SW 1271 (cell line): ENCODE data around the gene VPS16.

Source experiments
- DNase-seq, 2 experiments: peaks; one replicate each; lab custom pipeline; 2025; lab: John Stamatoyannopoulos, UW

The VPS16 gene

GRCh38 chr20:2900845-2901592 is 60.5 kb downstream of the VPS16 start:
- no peak for DNase-seq

- no peak for DNase-seq
These were observed 61.7 kb downstream of the VPS16 start for GRCh38 chr20:2902291-2902690.

- no peak for DNase-seq
These were observed 62.3 kb downstream of the VPS16 start for GRCh38 chr20:2902818-2903217.

GRCh38 chr20:2903686-2904085 is 63.1 kb downstream of the VPS16 start:
- no peak for DNase-seq

- no peak for DNase-seq
These were observed 67.0 kb downstream of the VPS16 start for GRCh38 chr20:2907519-2907918.

- no peak for DNase-seq
These were observed 69.4 kb downstream of the VPS16 start for GRCh38 chr20:2909953-2910352.

- DNase-seq: no peak
These were observed 70.7 kb downstream of the VPS16 start for GRCh38 chr20:2911200-2911599.

- peak in 1 of 2 experiments; percentile 21 for DNase-seq
These were observed 73.6 kb downstream of the VPS16 start for GRCh38 chr20:2914160-2914559.
